ENCODE results near the gene HCFC1. TPM values are rescaled to one million over a fixed set of nuclear protein-coding genes. Genes with fewer than 3 reads are reported as not detected.
"Not testable (repeated sequence)": the region's sequence is repeated elsewhere in the genome, so short reads cannot be mapped to it uniquely, and the experiment has no call there.

Gene HCFC1
- total and polyA plus RNA-seq, 9 donors: 12.8 to 47.1 (median 34.6) TPM

DNA sequence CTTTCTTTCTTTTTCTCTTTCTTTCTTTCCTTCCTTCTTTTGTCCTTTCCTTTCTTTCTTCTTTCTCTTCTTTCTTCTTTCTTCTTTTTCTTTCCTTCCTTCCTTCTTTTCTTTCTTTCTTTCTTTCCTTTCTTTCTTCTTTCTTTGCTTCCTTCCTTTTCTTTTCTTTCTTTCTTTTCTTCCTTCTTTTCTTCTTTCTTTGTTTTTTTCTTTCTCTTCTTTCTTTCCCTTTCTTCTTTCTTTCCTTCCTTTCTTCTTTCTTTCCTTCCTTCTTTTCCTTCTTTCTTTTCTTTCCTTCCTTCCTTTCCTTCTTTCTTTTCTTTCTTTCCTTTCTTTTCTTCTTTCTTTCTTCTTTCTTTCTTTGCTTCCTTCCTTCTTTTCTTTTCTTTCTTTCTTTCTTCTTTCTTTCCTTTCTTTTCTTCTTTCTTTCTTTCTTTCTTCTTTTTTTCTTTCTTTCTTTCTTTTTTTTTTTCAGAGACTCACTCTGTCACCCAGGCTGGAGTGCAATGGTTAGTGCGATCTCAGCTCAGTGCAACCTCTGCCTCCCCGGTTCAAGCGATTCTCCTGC, 19.5 kb upstream of the HCFC1 start:
- no peak for DNase-seq
- no peak overlapping the region for H3K4me3 ChIP-seq (ENCODE audit: low read length)
- no peaks in the 10 kb centered on the region for H3K4me1 ChIP-seq (ENCODE audit: control insufficient read depth, insufficient read depth, low read length)
- no peaks in the 10 kb centered on the region for H3K9me3 ChIP-seq (replicated peaks; ENCODE audit: control insufficient read depth, low read depth, low read length)
- H3K27ac ChIP-seq (ENCODE audit: low read length): no peak overlapping the region
- no peaks in the 10 kb centered on the region for H3K36me3 ChIP-seq (ENCODE audit: control insufficient read depth, insufficient read depth, low read length)
- WGBS (ENCODE audit: insufficient coverage): no CpG with 5 or more reads among the region's 3 CpGs
- peaks cover 52% of the 10 kb centered on the region for H3K27me3 ChIP-seq (ENCODE audit: control insufficient read depth, insufficient read depth, low read length)

DNA sequence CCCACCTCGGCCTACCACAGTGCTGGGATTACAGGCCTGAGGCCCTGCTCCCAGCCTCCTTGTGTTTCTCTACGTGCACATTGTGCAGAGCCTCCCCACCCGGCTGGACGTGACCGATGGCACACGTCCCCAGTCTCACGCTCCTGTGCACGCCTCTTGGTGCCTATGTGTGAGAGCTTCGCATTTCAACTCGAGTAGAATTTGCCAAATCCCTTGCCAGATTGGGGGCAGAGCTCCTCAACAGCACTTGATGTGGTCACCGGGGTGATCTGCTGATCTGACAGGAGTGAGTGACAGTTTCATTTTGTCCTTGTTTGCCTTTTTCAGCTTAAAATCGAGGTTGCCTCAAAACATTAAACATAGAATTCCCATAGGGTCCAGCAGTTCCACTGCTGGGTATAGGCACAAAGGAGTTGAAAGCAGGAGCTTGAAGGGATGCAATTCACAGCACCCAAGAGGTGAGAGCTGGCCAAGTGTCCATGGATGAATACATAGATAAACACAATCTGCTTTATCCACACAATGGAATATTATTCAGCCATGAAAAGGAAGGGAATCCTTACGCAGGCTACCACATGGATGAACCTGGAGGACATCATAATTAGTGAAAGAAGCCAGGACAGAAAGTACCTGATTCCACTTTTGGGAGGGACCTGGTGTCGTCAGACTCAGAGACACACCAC, 18.5 kb upstream of the HCFC1 start:
- H3K36me3 ChIP-seq (ENCODE audit: control insufficient read depth, insufficient read depth, low read length): no peaks in the 10 kb centered on the region
- H3K27ac ChIP-seq (ENCODE audit: low read length): no peak overlapping the region
- H3K4me1 ChIP-seq (ENCODE audit: control insufficient read depth, insufficient read depth, low read length): peaks cover 5% of the 10 kb centered on the region
- 85% methylated on average over 10 of the region's 14 CpGs for WGBS (ENCODE audit: insufficient coverage)
- H3K27me3 ChIP-seq (ENCODE audit: control insufficient read depth, insufficient read depth, low read length): peaks cover 52% of the 10 kb centered on the region
- DNase-seq: no peak
- no peaks in the 10 kb centered on the region for H3K9me3 ChIP-seq (replicated peaks; ENCODE audit: control insufficient read depth, low read depth, low read length)
- no peak overlapping the region for H3K4me3 ChIP-seq (ENCODE audit: low read length)

GRCh38 chrX:153988493-153988892, 16.9 kb upstream of the HCFC1 start:
- Histone ChIP-seq H3K9me3 (replicated peaks; ENCODE audit: control insufficient read depth, low read depth, low read length) (no peaks in the 10 kb centered on the region), H3K27ac (ENCODE audit: low read length) (no peak overlapping the region), H3K4me1 (ENCODE audit: control insufficient read depth, insufficient read depth, low read length) (peaks cover 6% of the 10 kb centered on the region), H3K36me3 (ENCODE audit: control insufficient read depth, insufficient read depth, low read length) (no peaks in the 10 kb centered on the region), H3K4me3 (ENCODE audit: low read length) (no peak overlapping the region), H3K27me3 (ENCODE audit: control insufficient read depth, insufficient read depth, low read length) (peaks cover 57% of the 10 kb centered on the region)
- no peak for DNase-seq
- 86% methylated on average over 6 of the region's 12 CpGs for WGBS (ENCODE audit: insufficient coverage)

DNA sequence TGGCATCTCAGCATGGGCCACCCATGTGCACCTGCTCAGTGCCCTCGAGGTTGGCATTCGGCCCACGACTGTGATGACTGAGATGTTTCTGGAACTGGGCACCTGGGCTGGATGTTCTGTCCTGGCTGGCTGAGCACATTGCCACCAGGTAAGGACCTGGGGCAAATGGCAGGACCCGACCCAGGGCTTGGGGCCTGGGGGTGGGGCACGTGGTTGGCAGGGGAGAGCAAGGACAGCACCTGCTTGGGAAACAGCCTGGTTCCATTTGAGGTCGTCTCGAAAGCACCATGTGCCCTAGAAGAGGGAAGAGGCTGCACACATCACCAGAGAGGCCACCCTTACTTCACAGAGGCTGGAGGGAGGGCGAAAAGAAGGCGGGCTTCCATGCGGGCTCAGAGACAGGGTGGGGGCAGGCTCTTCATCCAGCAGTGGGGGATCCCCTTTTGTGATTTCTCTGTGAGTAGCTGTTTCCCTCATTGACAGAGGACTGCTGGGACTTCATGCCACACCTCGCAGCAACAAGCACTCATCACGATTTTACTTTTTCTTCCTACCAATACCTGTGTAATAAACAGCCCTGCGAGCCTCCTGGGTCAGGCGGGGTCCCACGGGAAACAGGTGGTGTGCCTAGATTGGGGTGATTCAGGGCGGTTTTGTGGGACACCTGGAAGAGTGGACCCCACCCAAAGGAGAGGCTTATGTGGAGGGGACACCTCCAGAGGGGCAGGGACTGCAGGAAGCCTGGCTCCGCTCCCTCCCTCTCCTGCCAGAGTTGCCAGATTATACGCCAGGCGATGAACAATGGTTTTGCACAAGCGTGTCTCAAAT, 12.9 kb upstream of the HCFC1 start:
- peaks cover 65% of the 10 kb centered on the region for H3K27me3 ChIP-seq (ENCODE audit: control insufficient read depth, insufficient read depth, low read length)
- no peak overlapping the region for H3K4me3 ChIP-seq (ENCODE audit: low read length)
- no peak overlapping the region for H3K27ac ChIP-seq (ENCODE audit: low read length)
- WGBS (ENCODE audit: insufficient coverage): 81% methylated on average over 6 of the region's 20 CpGs
- DNase-seq: no peak
- H3K4me1 ChIP-seq (ENCODE audit: control insufficient read depth, insufficient read depth, low read length): peaks cover 6% of the 10 kb centered on the region
- no peaks in the 10 kb centered on the region for H3K36me3 ChIP-seq (ENCODE audit: control insufficient read depth, insufficient read depth, low read length)
- H3K9me3 ChIP-seq (replicated peaks; ENCODE audit: control insufficient read depth, low read depth, low read length): no peaks in the 10 kb centered on the region

DNA sequence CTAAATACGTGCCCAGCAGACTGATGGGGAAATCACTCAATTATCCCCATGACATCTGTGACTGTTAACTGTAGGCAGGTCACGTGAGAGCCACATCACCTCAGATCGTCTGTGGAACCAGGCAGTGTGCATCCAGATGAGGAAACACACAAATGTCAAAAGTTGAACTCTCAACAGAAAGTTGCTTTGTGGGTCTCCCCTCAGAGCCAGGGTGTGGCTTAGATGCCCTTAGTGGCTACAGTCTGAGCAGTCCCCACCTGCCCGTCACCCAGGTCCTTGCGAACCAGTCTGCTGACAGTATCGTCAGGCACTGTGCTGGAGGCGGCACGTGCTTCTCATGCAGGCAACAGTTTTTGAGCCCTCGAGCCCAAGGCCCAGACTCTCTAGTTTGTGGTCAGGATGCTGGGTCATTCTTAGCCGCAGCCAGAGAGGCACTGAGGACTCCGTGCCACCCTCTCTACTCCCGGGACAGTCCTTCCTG, 11.7 kb upstream of the HCFC1 start:
- H3K27me3 ChIP-seq (ENCODE audit: control insufficient read depth, insufficient read depth, low read length): peaks cover 62% of the 10 kb centered on the region
- no peak for DNase-seq
- no peaks in the 10 kb centered on the region for H3K36me3 ChIP-seq (ENCODE audit: control insufficient read depth, insufficient read depth, low read length)
- H3K27ac ChIP-seq (ENCODE audit: low read length): no peak overlapping the region
- no peaks in the 10 kb centered on the region for H3K9me3 ChIP-seq (replicated peaks; ENCODE audit: control insufficient read depth, low read depth, low read length)
- H3K4me3 ChIP-seq (ENCODE audit: low read length): no peak overlapping the region
- 87% methylated on average over 8 of the region's 12 CpGs for WGBS (ENCODE audit: insufficient coverage)
- peaks cover 6% of the 10 kb centered on the region for H3K4me1 ChIP-seq (ENCODE audit: control insufficient read depth, insufficient read depth, low read length)

DNA sequence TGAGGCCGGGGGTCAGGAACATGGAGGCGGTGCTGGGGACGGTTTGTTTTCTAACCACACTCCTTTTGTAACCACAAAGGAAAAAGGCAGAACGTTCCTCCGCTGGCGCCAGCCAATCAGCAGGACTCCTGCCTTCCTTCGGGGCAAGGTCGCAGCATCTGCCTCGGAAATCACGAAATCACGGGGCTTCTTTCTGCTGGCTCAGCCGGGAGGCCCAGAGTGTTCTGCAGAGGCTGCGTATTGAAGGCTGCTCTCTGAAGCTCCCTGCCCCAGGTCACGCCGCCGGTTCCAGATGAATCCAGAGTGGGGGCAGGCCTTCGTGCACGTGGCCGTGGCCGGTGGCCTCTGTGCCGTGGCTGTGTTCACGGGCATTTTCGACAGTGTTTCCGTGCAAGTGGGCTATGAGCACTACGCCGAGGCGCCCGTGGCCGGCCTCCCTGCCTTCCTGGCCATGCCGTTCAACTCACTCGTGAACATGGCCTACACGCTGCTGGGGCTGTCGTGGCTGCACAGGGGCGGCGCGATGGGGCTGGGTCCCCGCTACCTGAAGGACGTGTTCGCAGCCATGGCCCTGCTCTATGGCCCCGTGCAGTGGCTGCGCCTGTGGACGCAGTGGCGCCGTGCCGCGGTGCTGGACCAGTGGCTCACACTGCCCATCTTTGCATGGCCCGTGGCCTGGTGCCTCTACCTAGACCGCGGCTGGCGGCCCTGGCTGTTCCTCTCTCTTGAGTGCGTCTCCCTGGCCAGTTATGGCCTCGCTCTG, 10.3 kb upstream of the HCFC1 start:
- peaks cover 59% of the 10 kb centered on the region for H3K27me3 ChIP-seq (ENCODE audit: control insufficient read depth, insufficient read depth, low read length)

GRCh38 chrX:153981231-153981630, 9.6 kb upstream of the HCFC1 start:
- Histone ChIP-seq H3K27me3 (ENCODE audit: control insufficient read depth, insufficient read depth, low read length) (peaks cover 55% of the 10 kb centered on the region), H3K4me3 (ENCODE audit: low read length) (no peak overlapping the region), H3K4me1 (ENCODE audit: control insufficient read depth, insufficient read depth, low read length) (peaks cover 6% of the 10 kb centered on the region), H3K27ac (ENCODE audit: low read length) (peak overlapping the region; percentile 59), H3K9me3 (replicated peaks; ENCODE audit: control insufficient read depth, low read depth, low read length) (no peaks in the 10 kb centered on the region), H3K36me3 (ENCODE audit: control insufficient read depth, insufficient read depth, low read length) (no peaks in the 10 kb centered on the region)
- 80% methylated on average over 1 of the region's 7 CpGs for WGBS (ENCODE audit: insufficient coverage)
- DNase-seq: no peak

More for the DNA sequence above, 10.3 kb upstream of the HCFC1 start:
- H3K4me3 ChIP-seq (ENCODE audit: low read length): no peak overlapping the region
- no peaks in the 10 kb centered on the region for H3K9me3 ChIP-seq (replicated peaks; ENCODE audit: control insufficient read depth, low read depth, low read length)
- peaks cover 6% of the 10 kb centered on the region for H3K4me1 ChIP-seq (ENCODE audit: control insufficient read depth, insufficient read depth, low read length)
- no peaks in the 10 kb centered on the region for H3K36me3 ChIP-seq (ENCODE audit: control insufficient read depth, insufficient read depth, low read length)
- peak overlapping the region; percentile 59 for H3K27ac ChIP-seq (ENCODE audit: low read length)
- 75% methylated on average over 52 of the region's 52 CpGs for WGBS (ENCODE audit: insufficient coverage)
- DNase-seq: peak; percentile 73

DNA sequence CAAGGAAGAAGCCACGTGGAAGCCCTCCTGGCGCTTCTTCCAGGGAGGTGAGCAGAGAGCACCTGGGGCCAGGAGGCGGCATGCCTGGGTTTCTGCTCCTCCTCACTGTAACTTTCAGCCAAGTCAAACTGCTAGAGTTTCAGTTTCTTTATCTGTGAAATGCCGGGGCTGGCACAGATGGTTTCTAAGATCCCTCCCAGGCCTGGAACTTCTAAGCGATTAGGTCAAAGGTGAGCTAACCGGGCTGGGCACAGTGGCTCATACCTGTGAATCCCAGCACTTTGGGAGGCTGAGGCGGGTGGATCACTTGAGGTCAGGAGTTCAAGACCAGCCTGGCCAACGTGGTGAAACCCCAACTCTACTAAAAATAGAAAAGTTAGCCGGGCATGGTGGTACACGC, 8.8 kb upstream of the HCFC1 start:
- 92% methylated on average over 4 of the region's 10 CpGs for WGBS (ENCODE audit: insufficient coverage)
- peaks cover 55% of the 10 kb centered on the region for H3K27me3 ChIP-seq (ENCODE audit: control insufficient read depth, insufficient read depth, low read length)
- not testable (repeated sequence) for H3K4me1 ChIP-seq (ENCODE audit: control insufficient read depth, insufficient read depth, low read length); H3K36me3 ChIP-seq (ENCODE audit: control insufficient read depth, insufficient read depth, low read length); H3K4me3 ChIP-seq (ENCODE audit: low read length); H3K9me3 ChIP-seq (replicated peaks; ENCODE audit: control insufficient read depth, low read depth, low read length); H3K27ac ChIP-seq (ENCODE audit: low read length); DNase-seq

DNA sequence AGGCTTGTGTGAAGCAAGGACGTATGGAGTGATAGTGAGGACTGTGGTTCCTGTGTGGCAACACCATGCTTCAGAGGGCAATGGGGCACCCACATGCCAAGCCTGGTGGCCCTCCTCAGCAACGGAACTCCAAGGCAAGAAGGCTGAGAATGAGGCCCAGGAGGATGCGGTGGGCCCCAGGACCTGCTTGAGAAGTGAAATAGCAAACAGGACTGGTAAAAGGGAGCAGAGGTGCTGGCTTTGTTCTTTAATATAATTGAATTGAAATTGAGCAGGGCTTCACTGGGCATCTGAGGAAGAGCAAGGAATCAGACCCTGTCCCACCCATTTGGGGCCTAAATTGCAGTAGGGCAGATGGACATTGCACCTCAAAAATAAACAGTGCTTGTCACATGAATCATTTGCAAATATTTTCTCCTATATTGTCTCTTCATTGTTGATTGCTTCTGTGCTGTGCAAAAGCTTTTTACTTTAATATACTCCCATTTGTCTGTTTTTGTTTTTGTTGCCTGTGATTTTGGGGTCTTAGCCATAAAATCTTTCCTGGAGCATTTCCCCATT, 3.2 kb upstream of the HCFC1 start:
- H3K27ac ChIP-seq (ENCODE audit: low read length): no peak overlapping the region
- H3K9me3 ChIP-seq (replicated peaks; ENCODE audit: control insufficient read depth, low read depth, low read length): no peaks in the 10 kb centered on the region
- no peak for DNase-seq
- no peaks in the 10 kb centered on the region for H3K36me3 ChIP-seq (ENCODE audit: control insufficient read depth, insufficient read depth, low read length)
- H3K4me1 ChIP-seq (ENCODE audit: control insufficient read depth, insufficient read depth, low read length): peaks cover 17% of the 10 kb centered on the region
- no peak overlapping the region for H3K4me3 ChIP-seq (ENCODE audit: low read length)
- H3K27me3 ChIP-seq (ENCODE audit: control insufficient read depth, insufficient read depth, low read length): peaks cover 16% of the 10 kb centered on the region
- WGBS (ENCODE audit: insufficient coverage): 80% methylated on average over 3 of the region's 3 CpGs
